Testis (tissue), 3 donors: Measurements from ENCODE around the gene LDHD. TPM values are rescaled to one million over a fixed set of nuclear protein-coding genes. Genes with fewer than 3 reads are reported as not detected.

Experiments
- DNase-seq: peaks from one replicate; pipeline ENCODE4 v3.0.0-alpha.2; 2019
- H3K27ac ChIP-seq, 2 donors: fragments of 200-600 bp; sonication (generic); one replicate each; pipeline ENCODE4 v1.5.1; 2019
- H3K27me3 ChIP-seq: fragments of 200-600 bp; sonication (generic); one replicate; pipeline ENCODE4 v1.5.1; 2019
- H3K36me3 ChIP-seq: fragments of 200-600 bp; sonication (generic); one replicate; pipeline ENCODE4 v1.5.1; 2017; ENCODE audit warnings: low read depth; ENCODE audit errors: missing control alignments
- H3K4me1 ChIP-seq: fragments of 200-600 bp; sonication (generic); one replicate; pipeline ENCODE4 v1.5.1; 2019
- H3K4me3 ChIP-seq, 2 donors: fragments of 200-600 bp; sonication (generic); one replicate each; pipeline ENCODE4 v1.5.1; 2017 to 2019
- H3K9me3 ChIP-seq: fragments of 200-600 bp; sonication (generic); one replicate; pipeline ENCODE4 v1.5.1; 2017
- CTCF ChIP-seq, 3 experiments: fragments of 450-650 bp in 2 of 3; fragments of 200-600 bp in 1 of 3; sonication (generic) in 1 of 3; IDR thresholded peaks; one replicate each; pipeline ENCODE4 v1.5.1; 2016 to 2019; ENCODE audit warnings: antibody characterized with exemption in 3 of 3, mild to moderate bottlenecking in 2 of 3, moderate library complexity in 1 of 3
- POLR2A ChIP-seq: fragments of 450-650 bp; IDR thresholded peaks from one replicate; pipeline ENCODE4 v1.6.1; 2017; ENCODE audit warnings: antibody characterized with exemption, mild to moderate bottlenecking, moderate library complexity
- WGBS, 2 donors: methylation state at CpG; one replicate each; pipeline ENCODE4 v1.1.5; 2018; 5-methylcytosine and 5-hydroxymethylcytosine counted together
- intact Hi-C: fragments of 100-400 bp; cut with DNase I; formaldehyde crosslinking; loops from one replicate; pipeline ENCODE4 v1.15.1; 2023; ENCODE audit warnings: low total_unique reads
- polyA plus RNA-seq: library from polyadenylated mRNA; stranded (reverse); fragments of 350-450 nt; fragmentation: Illumina TruSeq; extraction: RNeasy Lipid Tissue Mini Kit (QIAGEN cat#74804); gene quantifications from one replicate; pipeline ENCODE4 v1.2.3, GENCODE V29; 2014; ENCODE audit warnings: low read depth, low replicate concordance; ENCODE audit not compliant: insufficient read depth
- total RNA-seq, 2 donors: library from RNA; depleted of rRNA; stranded (reverse); fragments of >200 nt; gene quantifications; one replicate each; pipeline ENCODE4 v1.2.3, GENCODE V29; 2016

The LDHD gene
- total and polyA plus RNA-seq, 3 donors from 2014 or later = 4.2 to 14.4 (median 5.0) TPM

GRCh38 chr16:75127713-75128415, 11.3 kb upstream of the LDHD start:
- Histone ChIP-seq H3K27me3 (no peaks in the 10 kb centered on the region), H3K4me1 (no peaks in the 10 kb centered on the region), H3K27ac (no peak overlapping the region), H3K36me3 (no peaks in the 10 kb centered on the region), H3K9me3 (no peaks in the 10 kb centered on the region), H3K4me3 (no peak overlapping the region)
- no peak for TF ChIP-seq CTCF (IDR thresholded peaks at IDR 0.05)
- no peak for DNase-seq
- intact Hi-C loops = no loop called here
- 65 to 71% methylated on average over 4 of the region's 4 CpGs for WGBS, 2 donors

GRCh38 chr16:75122609-75123008, 6.0 kb upstream of the LDHD start:
- H3K4me1 ChIP-seq = no peaks in the 10 kb centered on the region
- H3K9me3 ChIP-seq = no peaks in the 10 kb centered on the region
- H3K4me3 ChIP-seq = no peak overlapping the region
- whole genome bisulfite sequencing, 2 donors = 89 to 92% methylated on average over 1 of the region's 1 CpG
- no peak overlapping the region for H3K27ac ChIP-seq
- no peak for DNase-seq
- no peaks in the 10 kb centered on the region for H3K27me3 ChIP-seq
- no peaks in the 10 kb centered on the region for H3K36me3 ChIP-seq
- TF ChIP-seq CTCF (IDR thresholded peaks at IDR 0.05) (no peak), POLR2A (no peak)
- intact Hi-C loops = no loop called here

GRCh38 chr16:75121949-75122568, 5.5 kb upstream of the LDHD start:
- Histone ChIP-seq H3K27me3 (no peaks in the 10 kb centered on the region), H3K4me3 (no peak overlapping the region), H3K27ac (no peak overlapping the region), H3K36me3 (no peaks in the 10 kb centered on the region), H3K4me1 (no peaks in the 10 kb centered on the region), H3K9me3 (no peaks in the 10 kb centered on the region)
- WGBS, 2 donors = 95 to 97% methylated on average over 6 of the region's 6 CpGs
- TF ChIP-seq CTCF (IDR thresholded peaks at IDR 0.05) (no peak), POLR2A (no peak)
- DNase-seq = no peak
- intact Hi-C loops = no loop called here

- Histone ChIP-seq H3K4me1 (peaks cover 3% of the 10 kb centered on the region), H3K9me3 (no peaks in the 10 kb centered on the region), H3K36me3 (no peaks in the 10 kb centered on the region), H3K27me3 (no peaks in the 10 kb centered on the region), H3K4me3 (no peak overlapping the region), H3K27ac (no peak overlapping the region)
- no peak for DNase-seq
- 74 to 80% methylated on average over 4 of the region's 4 CpGs for WGBS, 2 donors
- intact Hi-C loops = no loop called here
- TF ChIP-seq CTCF (IDR thresholded peaks at IDR 0.05) = no peak
- no peak for TF ChIP-seq POLR2A
Measured at GRCh38 chr16:75120253-75120652, 3.7 kb upstream of the LDHD start.
